GM19397 (cell line): ENCODE results near the gene TLR9.
A peak's percentile ranks its signal among the peaks of the same experiment; 100 is the strongest.
"Not testable (repeated sequence)": the region's sequence is repeated elsewhere in the genome, so short reads cannot be mapped to it uniquely, and the experiment has no call there.

Source experiments
- ATAC-seq: cut with Tn5 transposase; IDR thresholded peaks from one replicate; pipeline ENCODE4 v1.9.1; 2021; ENCODE audit warnings: mild to moderate bottlenecking, moderate library complexity; ENCODE audit not compliant: unreplicated experiment

TLR9 gene

GRCh38 chr3:52225452-52226228 lies at the start of gene TLR9:
TSS of gene TLR9 (minus strand) at chr3:52225645. CDS start at chr3:52225529, 116 bp downstream.
- ATAC-seq = peak; percentile 78

GRCh38 chr3:52274781-52275180 lies 49.3 kb upstream of the TLR9 start:
- not testable (repeated sequence) for ATAC-seq

GRCh38 chr3:52272831-52273230 lies 47.4 kb upstream of the TLR9 start:
- no peak for ATAC-seq

GRCh38 chr3:52272172-52272571 lies 46.7 kb upstream of the TLR9 start:
- not testable (repeated sequence) for ATAC-seq

- no peak for ATAC-seq
These were observed 44.9 kb upstream of the TLR9 start for GRCh38 chr3:52270252-52270754.

GRCh38 chr3:52269776-52270175 lies 44.3 kb upstream of the TLR9 start:
- ATAC-seq = no peak

GRCh38 chr3:52268036-52268435 lies 42.6 kb upstream of the TLR9 start:
- ATAC-seq = no peak

GRCh38 chr3:52265387-52265786 lies 39.9 kb upstream of the TLR9 start:
- no peak for ATAC-seq

GRCh38 chr3:52262447-52262846 lies 37.0 kb upstream of the TLR9 start:
- ATAC-seq = no peak

GRCh38 chr3:52259448-52259847 lies 34.0 kb upstream of the TLR9 start:
- ATAC-seq = no peak

- ATAC-seq = no peak
These were observed 33.6 kb upstream of the TLR9 start for GRCh38 chr3:52259035-52259434.

- no peak for ATAC-seq
These were observed 32.5 kb upstream of the TLR9 start for GRCh38 chr3:52257911-52258310.

GRCh38 chr3:52256622-52257021 lies 31.2 kb upstream of the TLR9 start:
- ATAC-seq = no peak

GRCh38 chr3:52256159-52256558 lies 30.7 kb upstream of the TLR9 start:
- no peak for ATAC-seq

- ATAC-seq = no peak
These were observed 29.2 kb upstream of the TLR9 start for GRCh38 chr3:52254608-52255007.

GRCh38 chr3:52253314-52254304 lies 28.2 kb upstream of the TLR9 start:
- peak; percentile 87 for ATAC-seq

GRCh38 chr3:52250122-52250521 lies 24.7 kb upstream of the TLR9 start:
- no peak for ATAC-seq

GRCh38 chr3:52249683-52250082 lies 24.2 kb upstream of the TLR9 start:
- ATAC-seq = no peak

- ATAC-seq = no peak
These were observed 23.5 kb upstream of the TLR9 start for GRCh38 chr3:52248816-52249547.

- no peak for ATAC-seq
These were observed 22.7 kb upstream of the TLR9 start for GRCh38 chr3:52248165-52248541.
